Neural progenitor cell (in vitro differentiated cells): ENCODE results near the gene SPTBN1. TPM values are rescaled to one million over a fixed set of nuclear protein-coding genes. Genes with fewer than 3 reads are reported as not detected.

Source experiments
- DNase-seq: peaks from one replicate; pipeline ENCODE4 v3.0.0-alpha.2; 2016; ENCODE audit warnings: low spot score
- H2AFZ ChIP-seq: fragments of 200-600 bp; sonication (generic); replicated peaks from 2 replicates; pipeline ENCODE4 v1.6.1; 2016; ENCODE audit warnings: antibody characterized with exemption
- H3F3A ChIP-seq: fragments of 200-600 bp; sonication (generic); 2 replicates; pipeline ENCODE4 v1.6.1; 2016; ENCODE audit warnings: antibody characterized with exemption, low read depth
- H3K27ac ChIP-seq: fragments of 200-600 bp; sonication (generic); 2 replicates; pipeline ENCODE4 v1.5.1; 2016; ENCODE audit warnings: mild to moderate bottlenecking
- H3K27me3 ChIP-seq: fragments of 200-600 bp; sonication (generic); 2 replicates; pipeline ENCODE4 v1.6.1; 2016; ENCODE audit warnings: mild to moderate bottlenecking, moderate library complexity
- H3K36me3 ChIP-seq: fragments of 200-600 bp; sonication (generic); 2 replicates; pipeline ENCODE4 v1.5.1; 2016
- H3K4me1 ChIP-seq: fragments of 200-600 bp; sonication (generic); 2 replicates; pipeline ENCODE4 v1.6.1; 2016; ENCODE audit warnings: mixed run types
- H3K4me2 ChIP-seq: fragments of 200-600 bp; sonication (generic); 2 replicates; pipeline ENCODE4 v1.6.1; 2016
- H3K4me3 ChIP-seq: fragments of 200-600 bp; sonication (generic); 2 replicates; pipeline ENCODE4 v1.5.1; 2016
- H3K79me2 ChIP-seq: fragments of 200-600 bp; sonication (generic); 2 replicates; pipeline ENCODE4 v1.6.1; 2016; ENCODE audit warnings: low read depth
- H3K9ac ChIP-seq: fragments of 200-600 bp; sonication (generic); 2 replicates; pipeline ENCODE4 v1.6.1; 2016
- H3K9me3 ChIP-seq: fragments of 200-600 bp; sonication (generic); 2 replicates; pipeline ENCODE4 v1.5.1; 2016; ENCODE audit warnings: low read depth
- H4K20me1 ChIP-seq: fragments of 200-600 bp; sonication (generic); 2 replicates; pipeline ENCODE4 v1.6.1; 2016; ENCODE audit warnings: low read depth
- H3K27ac Mint-ChIP-seq: 3 replicates; pipeline ENCODE4 v1.8.0; 2021; ENCODE audit warnings: mixed read lengths
- H3K27me3 Mint-ChIP-seq: 2 replicates; pipeline ENCODE4 v1.8.0; 2022; ENCODE audit warnings: low read depth, mild to moderate bottlenecking, inconsistent platforms, moderate library complexity, mixed read lengths; ENCODE audit not compliant: insufficient read depth
- H3K36me3 Mint-ChIP-seq: 3 replicates; pipeline ENCODE4 v1.8.0; 2021; ENCODE audit warnings: mixed read lengths
- H3K4me1 Mint-ChIP-seq: 3 replicates; pipeline ENCODE4 v1.8.0; 2021; ENCODE audit warnings: mixed read lengths
- H3K4me3 Mint-ChIP-seq: 3 replicates; pipeline ENCODE4 v1.8.0; 2021; ENCODE audit warnings: mild to moderate bottlenecking, moderate library complexity, mixed read lengths
- H3K9me3 Mint-ChIP-seq: 3 replicates; pipeline ENCODE4 v1.8.0; 2020; ENCODE audit warnings: mixed read lengths
- EZH2 ChIP-seq: fragments of 200-600 bp; sonication (generic); IDR thresholded peaks from 2 replicates; pipeline ENCODE4 v1.6.1; 2017; ENCODE audit warnings: antibody characterized with exemption, mild to moderate bottlenecking, moderate library complexity
- EZH2phosphoT487 ChIP-seq: fragments of 200-600 bp; sonication (generic); IDR thresholded peaks from 2 replicates; pipeline ENCODE4 v1.6.1; 2017; ENCODE audit warnings: antibody characterized with exemption
- total RNA-seq: library from RNA; depleted of rRNA; stranded (reverse); fragments of >200 nt; gene quantifications from 2 replicates; pipeline ENCODE4 v1.2.3, GENCODE V29; 2015; ENCODE audit warnings: low replicate concordance
- TF ChIP-seq, protein P1 (sequence below): fragments of 200-600 bp; sonication (generic); IDR thresholded peaks from 2 replicates; pipeline ENCODE4 v1.5.1; 2017; ENCODE audit warnings: antibody characterized with exemption, mild to moderate bottlenecking

SPTBN1 gene
- total RNA-seq, 1 donor from 2014 or later: 94.2 TPM

GRCh38 chr2:54570925-54571694 lies 115.0 kb downstream of the SPTBN1 start:
- Mint-ChIP-seq H3K27me3 (peaks cover 2% of the 10 kb centered on the region), H3K9me3 (peaks cover 2% of the 10 kb centered on the region), H3K36me3 (peaks cover 7% of the 10 kb centered on the region), H3K27ac (no peak overlapping the region), H3K4me1 (peaks cover 34% of the 10 kb centered on the region), H3K4me3 (no peak overlapping the region)
- TF ChIP-seq EZH2 (no peak), EZH2phosphoT487 (no peak)
- TF ChIP-seq, protein P1, sequence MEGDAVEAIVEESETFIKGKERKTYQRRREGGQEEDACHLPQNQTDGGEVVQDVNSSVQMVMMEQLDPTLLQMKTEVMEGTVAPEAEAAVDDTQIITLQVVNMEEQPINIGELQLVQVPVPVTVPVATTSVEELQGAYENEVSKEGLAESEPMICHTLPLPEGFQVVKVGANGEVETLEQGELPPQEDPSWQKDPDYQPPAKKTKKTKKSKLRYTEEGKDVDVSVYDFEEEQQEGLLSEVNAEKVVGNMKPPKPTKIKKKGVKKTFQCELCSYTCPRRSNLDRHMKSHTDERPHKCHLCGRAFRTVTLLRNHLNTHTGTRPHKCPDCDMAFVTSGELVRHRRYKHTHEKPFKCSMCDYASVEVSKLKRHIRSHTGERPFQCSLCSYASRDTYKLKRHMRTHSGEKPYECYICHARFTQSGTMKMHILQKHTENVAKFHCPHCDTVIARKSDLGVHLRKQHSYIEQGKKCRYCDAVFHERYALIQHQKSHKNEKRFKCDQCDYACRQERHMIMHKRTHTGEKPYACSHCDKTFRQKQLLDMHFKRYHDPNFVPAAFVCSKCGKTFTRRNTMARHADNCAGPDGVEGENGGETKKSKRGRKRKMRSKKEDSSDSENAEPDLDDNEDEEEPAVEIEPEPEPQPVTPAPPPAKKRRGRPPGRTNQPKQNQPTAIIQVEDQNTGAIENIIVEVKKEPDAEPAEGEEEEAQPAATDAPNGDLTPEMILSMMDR: no peak
- Histone ChIP-seq H2AFZ (no peak overlapping the region), H3K4me3 (no peak overlapping the region), H3F3A (peaks cover 18% of the 10 kb centered on the region), H3K4me1 (peaks cover 40% of the 10 kb centered on the region), H3K27ac (no peak overlapping the region), H3K9ac (no peak overlapping the region), H3K79me2 (peaks cover 99% of the 10 kb centered on the region), H3K27me3 (no peaks in the 10 kb centered on the region), H3K36me3 (no peaks in the 10 kb centered on the region), H3K4me2 (peak overlapping the region; percentile 41), H4K20me1 (peaks cover 73% of the 10 kb centered on the region), H3K9me3 (no peaks in the 10 kb centered on the region)
- no peak for DNase-seq

- Mint-ChIP-seq H3K4me3 (no peak overlapping the region), H3K27me3 (peaks cover 2% of the 10 kb centered on the region), H3K36me3 (peaks cover 14% of the 10 kb centered on the region), H3K27ac (no peak overlapping the region), H3K4me1 (peaks cover 40% of the 10 kb centered on the region), H3K9me3 (peaks cover 2% of the 10 kb centered on the region)
- H3K79me2 ChIP-seq: peaks cover 89% of the 10 kb centered on the region
- no peak for TF ChIP-seq EZH2phosphoT487
- no peaks in the 10 kb centered on the region for H3K36me3 ChIP-seq
- no peak for DNase-seq
- H3K4me2 ChIP-seq: peak overlapping the region; percentile 12
- no peaks in the 10 kb centered on the region for H3K9me3 ChIP-seq
- no peaks in the 10 kb centered on the region for H3K27me3 ChIP-seq
- no peak overlapping the region for H3K9ac ChIP-seq
- H3F3A ChIP-seq: peaks cover 18% of the 10 kb centered on the region
- H4K20me1 ChIP-seq: peaks cover 82% of the 10 kb centered on the region
- no peak overlapping the region for H2AFZ ChIP-seq
- H3K27ac ChIP-seq: no peak overlapping the region
- H3K4me1 ChIP-seq: peaks cover 40% of the 10 kb centered on the region
- H3K4me3 ChIP-seq: no peak overlapping the region
Observed at GRCh38 chr2:54572262-54572635, 116.1 kb downstream of the SPTBN1 start.

DNA sequence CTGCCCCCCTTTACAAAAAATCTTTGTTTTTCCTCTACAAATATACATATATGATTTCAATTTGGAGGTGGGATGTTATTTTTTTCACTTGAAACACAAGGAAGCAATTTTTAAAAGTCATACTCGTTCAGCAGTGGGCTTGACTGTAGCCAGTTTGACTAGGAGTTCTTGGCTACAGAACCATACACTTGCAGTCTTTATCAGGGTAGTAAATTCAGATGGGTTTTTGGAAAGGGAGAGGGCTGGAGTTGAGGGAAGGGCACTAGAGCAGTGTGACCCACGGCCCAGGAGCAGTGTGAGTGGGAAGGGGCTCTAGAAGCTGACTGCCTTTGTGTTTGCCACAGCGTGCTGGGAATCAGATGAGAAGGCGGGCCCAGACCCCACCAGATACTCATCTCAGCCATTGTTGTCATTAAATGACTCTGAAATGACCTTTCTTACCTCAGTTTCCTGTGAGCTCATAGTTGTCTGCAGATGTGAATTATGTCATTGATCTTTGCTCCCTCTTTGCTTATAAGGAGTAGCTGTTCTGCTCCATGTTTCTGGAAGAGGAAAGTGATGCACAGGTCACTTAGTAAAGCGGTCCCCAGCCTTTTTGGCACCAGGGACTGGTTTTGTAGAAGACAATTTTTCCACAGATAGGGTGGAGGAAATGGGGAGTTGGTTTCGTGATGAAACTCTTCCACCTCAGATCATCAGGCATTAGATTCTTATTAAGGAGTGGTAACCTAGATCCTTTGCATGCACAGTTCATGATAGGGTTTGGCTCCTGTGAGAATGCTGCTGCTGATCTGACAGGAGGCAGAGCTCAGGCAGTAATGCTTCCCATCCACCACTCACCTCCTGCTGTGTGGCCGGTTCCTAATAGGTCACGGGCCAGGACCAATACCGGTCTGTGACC lies 116.8 kb downstream of the SPTBN1 start:
- H3K4me2 ChIP-seq: peak overlapping the region; percentile 12
- DNase-seq: no peak

More for the DNA sequence above, 116.8 kb downstream of the SPTBN1 start:
- Mint-ChIP-seq H3K9me3 (peaks cover 2% of the 10 kb centered on the region), H3K27ac (no peak overlapping the region), H3K36me3 (peaks cover 14% of the 10 kb centered on the region), H3K4me3 (no peak overlapping the region), H3K27me3 (peaks cover 2% of the 10 kb centered on the region), H3K4me1 (peaks cover 47% of the 10 kb centered on the region)
- Histone ChIP-seq H4K20me1 (peaks cover 85% of the 10 kb centered on the region), H3K27me3 (no peaks in the 10 kb centered on the region), H3K27ac (no peak overlapping the region), H3K79me2 (peaks cover 89% of the 10 kb centered on the region), H3K4me1 (peaks cover 46% of the 10 kb centered on the region), H2AFZ (no peak overlapping the region), H3K4me3 (no peak overlapping the region), H3K36me3 (no peaks in the 10 kb centered on the region), H3K9ac (no peak overlapping the region), H3K9me3 (no peaks in the 10 kb centered on the region), H3F3A (peaks cover 18% of the 10 kb centered on the region)
- TF ChIP-seq, protein P1: no peak
- TF ChIP-seq EZH2phosphoT487: no peak
- no peak for TF ChIP-seq EZH2
